ENCODE results near the gene TRHDE. TPM values are rescaled to one million over a fixed set of nuclear protein-coding genes. Genes with fewer than 3 reads are reported as not detected.
A peak's percentile ranks its signal among the peaks of the same experiment; 100 is the strongest.

The TRHDE gene
- total and polyA plus RNA-seq, 4 donors, result 0.19 to 7.5 (median 3.5) TPM

GRCh38 chr12:72493407-72493806 is 221.2 kb downstream of the TRHDE start:
- H3K4me3 ChIP-seq, result no peak overlapping the region
- DNase-seq, result no peak
- TF ChIP-seq CTCF (IDR thresholded peaks at IDR 0.05; ENCODE audit: control extremely low read depth, extremely low read depth), result no peak
- H3K27me3 ChIP-seq (ENCODE audit: control insufficient read depth in 3 of 3, insufficient read depth in 3 of 3, low read length in 2 of 3), result no peaks in the 10 kb centered on the region
- no peak overlapping the region for H3K9ac ChIP-seq (ENCODE audit: insufficient read depth in 1 of 2, low read length in 2 of 2)
- ATAC-seq (ENCODE audit: insufficient read depth, low FRiP score), result no peak
- H3K36me3 ChIP-seq (ENCODE audit: control insufficient read depth in 4 of 4, insufficient read depth in 4 of 4, low read length in 4 of 4), result no peaks in the 10 kb centered on the region
- H3K4me1 ChIP-seq (ENCODE audit: control insufficient read depth in 5 of 5, insufficient read depth in 5 of 5, low read length in 5 of 5), result no peaks in the 10 kb centered on the region
- 58 to 66% methylated on average over 1 of the region's 1 CpG for WGBS, 2 donors
- no peak overlapping the region for H3K27ac ChIP-seq (ENCODE audit: low read depth in 1 of 2, low read length in 1 of 2)
- no peaks in the 10 kb centered on the region for H3K9me3 ChIP-seq (ENCODE audit: control insufficient read depth in 4 of 4, insufficient read depth in 3 of 4, low read length in 3 of 4)

- ATAC-seq (ENCODE audit: insufficient read depth, low FRiP score) (no peak), DNase-seq (peak in 1 of 3 donors; percentile 18)
- Histone ChIP-seq H3K27ac (ENCODE audit: low read depth in 1 of 2, low read length in 1 of 2) (no peak overlapping the region), H3K27me3 (ENCODE audit: control insufficient read depth in 3 of 3, insufficient read depth in 3 of 3, low read length in 2 of 3) (no peaks in the 10 kb centered on the region), H3K9ac (ENCODE audit: insufficient read depth in 1 of 2, low read length in 2 of 2) (no peak overlapping the region), H3K4me1 (ENCODE audit: control insufficient read depth in 5 of 5, insufficient read depth in 5 of 5, low read length in 5 of 5) (no peaks in the 10 kb centered on the region), H3K36me3 (ENCODE audit: control insufficient read depth in 4 of 4, insufficient read depth in 4 of 4, low read length in 4 of 4) (no peaks in the 10 kb centered on the region), H3K4me3 (no peak overlapping the region), H3K9me3 (ENCODE audit: control insufficient read depth in 4 of 4, insufficient read depth in 3 of 4, low read length in 3 of 4) (no peaks in the 10 kb centered on the region)
- 79 to 82% methylated on average over 1 of the region's 1 CpG for WGBS, 2 donors
- TF ChIP-seq CTCF (IDR thresholded peaks at IDR 0.05; ENCODE audit: control extremely low read depth, extremely low read depth), result no peak
These were observed 226.2 kb downstream of the TRHDE start for GRCh38 chr12:72498354-72498753.

GRCh38 chr12:72499244-72499643 is 227.1 kb downstream of the TRHDE start:
- no peaks in the 10 kb centered on the region for H3K36me3 ChIP-seq (ENCODE audit: control insufficient read depth in 4 of 4, insufficient read depth in 4 of 4, low read length in 4 of 4)
- H3K27ac ChIP-seq (ENCODE audit: low read depth in 1 of 2, low read length in 1 of 2), result no peak overlapping the region
- H3K9me3 ChIP-seq (ENCODE audit: control insufficient read depth in 4 of 4, insufficient read depth in 3 of 4, low read length in 3 of 4), result no peaks in the 10 kb centered on the region
- no peak overlapping the region for H3K4me3 ChIP-seq
- 85 to 87% methylated on average over 5 of the region's 5 CpGs for WGBS, 2 donors
- H3K4me1 ChIP-seq (ENCODE audit: control insufficient read depth in 5 of 5, insufficient read depth in 5 of 5, low read length in 5 of 5), result no peaks in the 10 kb centered on the region
- no peak for TF ChIP-seq CTCF (IDR thresholded peaks at IDR 0.05; ENCODE audit: control extremely low read depth, extremely low read depth)
- no peak for DNase-seq
- no peaks in the 10 kb centered on the region for H3K27me3 ChIP-seq (ENCODE audit: control insufficient read depth in 3 of 3, insufficient read depth in 3 of 3, low read length in 2 of 3)
- H3K9ac ChIP-seq (ENCODE audit: insufficient read depth in 1 of 2, low read length in 2 of 2), result no peak overlapping the region
- no peak for ATAC-seq (ENCODE audit: insufficient read depth, low FRiP score)

GRCh38 chr12:72502546-72502945 is 230.4 kb downstream of the TRHDE start:
- H3K27ac ChIP-seq (ENCODE audit: low read depth in 1 of 2, low read length in 1 of 2), result no peak overlapping the region
- no peaks in the 10 kb centered on the region for H3K9me3 ChIP-seq (ENCODE audit: control insufficient read depth in 4 of 4, insufficient read depth in 3 of 4, low read length in 3 of 4)
- DNase-seq (no peak), ATAC-seq (ENCODE audit: insufficient read depth, low FRiP score) (no peak)
- TF ChIP-seq CTCF (IDR thresholded peaks at IDR 0.05; ENCODE audit: control extremely low read depth, extremely low read depth), result no peak
- no peak overlapping the region for H3K4me3 ChIP-seq
- H3K27me3 ChIP-seq (ENCODE audit: control insufficient read depth in 3 of 3, insufficient read depth in 3 of 3, low read length in 2 of 3), result no peaks in the 10 kb centered on the region
- no peak overlapping the region for H3K9ac ChIP-seq (ENCODE audit: insufficient read depth in 1 of 2, low read length in 2 of 2)
- no peaks in the 10 kb centered on the region for H3K4me1 ChIP-seq (ENCODE audit: control insufficient read depth in 5 of 5, insufficient read depth in 5 of 5, low read length in 5 of 5)
- no peaks in the 10 kb centered on the region for H3K36me3 ChIP-seq (ENCODE audit: control insufficient read depth in 4 of 4, insufficient read depth in 4 of 4, low read length in 4 of 4)
- 81 to 82% methylated on average over 3 of the region's 3 CpGs for WGBS, 2 donors
